Ishikawa (cell line): Measurements from ENCODE around the gene PIK3IP1.

Experiments used
- CEBPB ChIP-seq: IDR thresholded peaks from 2 replicates; pipeline ENCODE4 v1.6.1; 2012
- CREB1 ChIP-seq: IDR thresholded peaks from 2 replicates; pipeline ENCODE4 v1.6.1; 2012; ENCODE audit warnings: low read depth
- EGR1 ChIP-seq: IDR thresholded peaks from 2 replicates; pipeline ENCODE4 v1.6.1; 2012
- EP300 ChIP-seq: IDR thresholded peaks from 2 replicates; pipeline ENCODE4 v1.6.1; 2012; ENCODE audit warnings: borderline replicate concordance
- FOXM1 ChIP-seq: IDR thresholded peaks from 2 replicates; pipeline ENCODE4 v1.6.1; 2012; ENCODE audit warnings: low read depth, borderline replicate concordance
- MAX ChIP-seq: IDR thresholded peaks from 2 replicates; pipeline ENCODE4 v1.6.1; 2012
- NFIC ChIP-seq: IDR thresholded peaks from 2 replicates; pipeline ENCODE4 v1.6.1; 2012
- RAD21 ChIP-seq: IDR thresholded peaks from 2 replicates; pipeline ENCODE4 v1.6.1; 2012; ENCODE audit warnings: low read depth
- REST ChIP-seq: IDR thresholded peaks from 2 replicates; pipeline ENCODE4 v1.6.1; 2012; ENCODE audit warnings: low read depth, mild to moderate bottlenecking
- TAF1 ChIP-seq: IDR thresholded peaks from 2 replicates; pipeline ENCODE4 v1.6.1; 2012; ENCODE audit warnings: low read depth, mild to moderate bottlenecking
- TCF12 ChIP-seq: IDR thresholded peaks from 2 replicates; pipeline ENCODE4 v1.6.1; 2012; ENCODE audit warnings: low read depth
- TEAD4 ChIP-seq: IDR thresholded peaks from 2 replicates; pipeline ENCODE4 v1.6.1; 2012
- USF1 ChIP-seq: IDR thresholded peaks from 2 replicates; pipeline ENCODE4 v1.6.1; 2012
- YY1 ChIP-seq: IDR thresholded peaks from 2 replicates; pipeline ENCODE4 v1.6.1; 2012; ENCODE audit warnings: low read depth
- ZBTB7A ChIP-seq: IDR thresholded peaks from 2 replicates; pipeline ENCODE4 v1.6.1; 2012; ENCODE audit warnings: low read depth

Gene PIK3IP1

GRCh38 chr22:31328544-31328960 is 36.3 kb upstream of the PIK3IP1 start:
- TF ChIP-seq TCF12, result no peak
- TF ChIP-seq CEBPB, result no peak
- no peak for TF ChIP-seq EGR1
- no peak for TF ChIP-seq NFIC
- no peak for TF ChIP-seq TEAD4
- no peak for TF ChIP-seq TAF1
- TF ChIP-seq YY1, result no peak

- no peak for TF ChIP-seq YY1
Observed at GRCh38 chr22:31327806-31328543, 35.7 kb upstream of the PIK3IP1 start.

GRCh38 chr22:31326877-31327276 is 34.6 kb upstream of the PIK3IP1 start:
- no peak for TF ChIP-seq CREB1
- TF ChIP-seq CEBPB, result no peak
- no peak for TF ChIP-seq NFIC
- TF ChIP-seq FOXM1, result no peak
- TF ChIP-seq USF1, result no peak
- no peak for TF ChIP-seq EGR1
- TF ChIP-seq RAD21, result no peak
- no peak for TF ChIP-seq EP300
- no peak for TF ChIP-seq YY1
- TF ChIP-seq REST, result no peak
- TF ChIP-seq TCF12, result no peak
- no peak for TF ChIP-seq ZBTB7A
- no peak for TF ChIP-seq TEAD4
- TF ChIP-seq MAX, result no peak
- no peak for TF ChIP-seq TAF1

GRCh38 chr22:31323578-31324550 is 31.6 kb upstream of the PIK3IP1 start:
- TF ChIP-seq ZBTB7A (no peak), CREB1 (no peak), YY1 (no peak), REST (no peak), NFIC (no peak), FOXM1 (no peak), EGR1 (no peak), TAF1 (no peak)

- TF ChIP-seq EP300 (no peak), TAF1 (no peak), NFIC (no peak), REST (no peak), TEAD4 (no peak), EGR1 (no peak), YY1 (no peak)
Observed at GRCh38 chr22:31321421-31321820, 29.1 kb upstream of the PIK3IP1 start.
